Renal cortex interstitium (tissue), 11 donors: ENCODE data around the gene MT1A. TPM values are rescaled to one million over a fixed set of nuclear protein-coding genes. Genes with fewer than 3 reads are reported as not detected.
A peak's percentile ranks its signal among the peaks of the same experiment; 100 is the strongest.
"Not testable (repeated sequence)": the region's sequence is repeated elsewhere in the genome, so short reads cannot be mapped to it uniquely, and the experiment has no call there.

Source experiments
- DNase-seq, 11 donors: peaks; one replicate each; pipeline ENCODE4 v3.0.0-alpha.2; 2013; ENCODE audit warnings: low read depth in 9 of 11, low spot score in 4 of 11; ENCODE audit errors: extremely low read depth in 1 of 11
- polyA plus RNA-seq, 3 donors: library from polyadenylated mRNA; unstranded; fragments of 120-200 nt; gene quantifications; one replicate each; pipeline ENCODE4 v1.2.1, GENCODE V29; 2013; ENCODE audit not compliant: insufficient read length in 3 of 3

Gene MT1A
- polyA plus RNA-seq, 3 donors, result not detected

- DNase-seq, result no peak
Measured at GRCh38 chr16:56645838-56646237, 7.4 kb downstream of the MT1A start.

- DNase-seq, result no peak
Measured at GRCh38 chr16:56647641-56648431, 9.4 kb downstream of the MT1A start.

- no peak for DNase-seq
Measured at GRCh38 chr16:56649271-56649670, 10.8 kb downstream of the MT1A start.

- no peak for DNase-seq
Measured at GRCh38 chr16:56649820-56650219, 11.4 kb downstream of the MT1A start.

- DNase-seq, result no peak
Measured at GRCh38 chr16:56651586-56651985, 13.1 kb downstream of the MT1A start, which contains the start of gene MT1B. TSS of gene MT1B (plus strand) at chr16:56651886. CDS start at chr16:56651954, 68 bp downstream.

GRCh38 chr16:56652600-56652999, 14.1 kb downstream of the MT1A start:
- no peak for DNase-seq

- DNase-seq, result no peak
Measured at GRCh38 chr16:56653218-56653617, 14.8 kb downstream of the MT1A start.

GRCh38 chr16:56657555-56658326, 19.3 kb downstream of the MT1A start, which contains the start of gene MT1F:
TSS of gene MT1F (plus strand) at chr16:56657959. CDS start at chr16:56658059, 100 bp downstream.
- peak in 6 of 11 donors; percentile 33 to 79 (median 52) for DNase-seq

GRCh38 chr16:56658327-56658875, 19.9 kb downstream of the MT1A start:
- no peak for DNase-seq

- no peak for DNase-seq
Measured at GRCh38 chr16:56662357-56663354, 24.2 kb downstream of the MT1A start.

GRCh38 chr16:56664506-56664905, 26.0 kb downstream of the MT1A start:
- DNase-seq, result no peak

GRCh38 chr16:56665286-56666261, 27.1 kb downstream of the MT1A start:
- not testable (repeated sequence) for DNase-seq

- DNase-seq, result no peak
Measured at GRCh38 chr16:56667581-56668571, 29.4 kb downstream of the MT1A start, which contains the start of gene MT1G. TSS of gene MT1G (minus strand) at chr16:56668065. CDS start at chr16:56667993, 72 bp downstream.

GRCh38 chr16:56669005-56669839, 30.8 kb downstream of the MT1A start, which contains the start of gene MT1H:
TSS of gene MT1H (plus strand) at chr16:56669814. CDS start at chr16:56669885, 71 bp downstream.
- no peak for DNase-seq
